ENCODE data around the gene TMEFF1.

Gene TMEFF1

DNA sequence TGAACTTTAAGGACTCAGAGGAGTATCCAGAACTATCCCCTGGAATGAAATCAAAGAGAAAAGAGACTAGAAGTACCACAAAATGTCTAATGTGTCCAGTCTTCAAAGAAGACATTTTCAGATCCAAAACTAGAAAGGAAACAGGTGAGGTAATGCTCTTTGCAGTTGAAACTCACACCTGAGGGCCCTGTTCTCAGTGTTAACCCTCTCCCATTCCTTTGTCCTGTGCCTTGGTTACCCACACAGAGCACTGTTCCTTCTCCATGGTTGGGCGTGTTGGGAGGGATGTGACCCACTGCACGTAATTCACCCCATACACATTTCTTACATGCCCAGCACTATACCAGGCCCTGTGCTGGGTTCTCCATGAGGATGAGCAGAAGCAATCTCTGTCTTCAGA, 24.7 kb upstream of the TMEFF1 start:
- DNase-seq: no peak

DNA sequence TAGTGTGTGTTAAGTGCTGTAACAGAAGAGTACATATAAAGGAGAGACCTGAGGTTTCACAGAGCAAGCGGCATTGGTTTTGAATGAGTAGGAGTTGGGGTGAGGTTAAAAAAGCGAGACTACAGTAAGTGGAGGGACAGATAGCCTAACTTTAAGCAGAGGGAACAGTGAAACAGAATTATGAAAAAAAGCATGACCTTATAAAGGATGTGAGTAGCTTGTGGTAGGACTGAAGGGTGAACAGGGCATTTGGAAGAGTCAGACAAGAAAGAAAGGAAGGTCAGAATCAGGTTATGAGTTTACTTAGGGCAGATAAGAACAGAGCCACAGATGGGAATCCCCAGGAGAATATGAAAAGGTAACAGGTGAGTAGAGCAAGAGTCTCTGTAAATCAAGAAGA, 23.5 kb upstream of the TMEFF1 start:
- no peak for DNase-seq

DNA sequence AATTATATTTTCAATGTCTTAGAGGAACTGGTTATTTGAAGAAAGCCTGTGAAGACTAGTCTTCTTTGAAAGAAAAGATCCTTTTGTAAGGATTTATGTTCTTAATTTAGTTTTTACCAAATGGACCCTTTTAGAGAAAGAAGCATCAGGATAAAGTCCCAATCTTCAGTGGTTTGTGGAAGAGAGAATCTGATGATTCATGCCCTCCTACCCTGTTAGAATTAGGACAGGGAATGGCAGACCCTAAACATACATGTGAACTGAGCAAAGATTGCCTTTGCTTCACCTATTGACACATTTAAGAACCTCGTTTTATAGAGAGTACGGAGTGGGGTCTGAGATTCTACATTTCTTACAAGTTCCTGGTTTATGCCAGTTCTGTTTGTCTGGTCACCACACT, 20.1 kb upstream of the TMEFF1 start:
- no peak for DNase-seq

DNA sequence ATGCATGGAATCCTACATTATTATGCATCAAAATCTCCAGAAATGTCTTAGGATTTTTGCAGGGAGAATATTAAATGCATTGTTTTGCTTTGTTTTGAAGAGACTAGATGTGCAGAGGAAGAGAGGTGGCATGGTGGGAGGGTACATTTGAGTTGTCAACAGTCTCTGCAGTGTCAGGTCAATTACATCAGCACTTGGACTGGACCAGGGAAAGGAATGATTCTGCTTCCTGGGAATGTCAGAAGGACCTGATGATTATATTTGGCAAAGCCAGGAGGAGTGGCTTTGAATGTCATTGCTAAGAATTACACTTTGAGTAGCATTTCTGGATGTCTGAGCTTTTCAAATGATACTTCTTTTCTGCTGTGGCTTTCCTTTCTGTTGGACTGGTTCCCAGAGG, 17.5 kb upstream of the TMEFF1 start:
- no peak for DNase-seq

DNA sequence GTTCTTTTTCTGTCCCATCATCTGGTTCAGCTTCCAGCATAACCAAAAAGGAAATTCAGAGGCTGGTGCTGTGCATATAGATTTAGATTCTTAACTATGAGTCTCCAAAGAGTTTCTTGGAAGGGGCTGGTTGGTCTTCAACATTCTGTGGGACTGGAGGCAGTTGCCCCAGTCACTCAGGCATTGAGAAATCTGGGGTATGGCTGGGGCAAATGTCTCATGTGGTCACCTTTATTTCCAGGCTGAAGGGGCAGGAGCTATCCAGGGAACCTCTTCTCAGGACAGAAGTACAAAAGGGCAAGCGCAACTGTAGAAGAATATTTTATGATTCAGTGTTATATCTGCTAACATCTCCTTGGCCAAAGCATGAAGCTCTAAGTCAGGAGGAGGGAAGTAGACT, 15.4 kb upstream of the TMEFF1 start:
- DNase-seq: no peak

DNA sequence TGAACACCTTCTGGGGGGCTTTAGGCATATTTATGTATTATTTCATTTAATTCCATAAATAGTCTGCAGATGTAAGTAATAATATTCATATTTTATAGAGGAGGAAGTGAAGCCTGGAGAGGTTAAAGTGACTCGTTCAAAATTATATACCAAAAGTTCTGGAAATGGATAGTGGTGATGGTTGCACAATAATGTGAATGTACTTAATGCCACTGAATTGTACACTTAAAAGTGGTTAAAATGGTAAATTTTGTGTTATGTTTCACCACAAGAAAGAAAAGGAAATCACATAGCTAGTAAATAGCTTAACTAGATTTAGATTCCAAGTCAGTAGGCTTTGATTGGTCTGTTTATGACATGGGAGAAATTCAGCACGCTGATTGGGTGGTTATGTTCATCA, 13.0 kb upstream of the TMEFF1 start:
- DNase-seq: no peak

GRCh38 chr9:100465274-100465673, 7.7 kb upstream of the TMEFF1 start:
- DNase-seq: no peak

- no peak for DNase-seq
These were observed 7.2 kb upstream of the TMEFF1 start for GRCh38 chr9:100465761-100466160.

GRCh38 chr9:100466171-100466828, 6.6 kb upstream of the TMEFF1 start:
- DNase-seq: no peak

DNA sequence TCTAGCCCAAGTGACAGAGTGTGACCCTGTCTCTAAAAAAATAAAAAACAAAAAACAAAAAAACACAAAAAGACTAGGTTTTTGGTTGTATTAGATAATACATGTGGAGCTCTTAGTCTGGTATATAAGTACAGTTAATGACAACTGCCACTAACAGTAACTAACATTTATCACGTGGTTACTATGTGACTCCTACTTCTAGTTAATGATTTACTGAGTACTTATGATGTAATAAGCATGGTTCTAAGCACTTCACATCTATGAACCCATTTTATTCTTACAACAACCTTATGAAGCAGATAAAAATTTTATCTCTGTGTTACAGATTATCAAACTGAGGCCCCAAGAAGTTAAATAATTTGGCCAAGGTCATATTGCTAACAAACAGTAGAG, 6.1 kb upstream of the TMEFF1 start:
- DNase-seq: no peak

GRCh38 chr9:100468041-100468440, 4.9 kb upstream of the TMEFF1 start:
- no peak for DNase-seq

DNA sequence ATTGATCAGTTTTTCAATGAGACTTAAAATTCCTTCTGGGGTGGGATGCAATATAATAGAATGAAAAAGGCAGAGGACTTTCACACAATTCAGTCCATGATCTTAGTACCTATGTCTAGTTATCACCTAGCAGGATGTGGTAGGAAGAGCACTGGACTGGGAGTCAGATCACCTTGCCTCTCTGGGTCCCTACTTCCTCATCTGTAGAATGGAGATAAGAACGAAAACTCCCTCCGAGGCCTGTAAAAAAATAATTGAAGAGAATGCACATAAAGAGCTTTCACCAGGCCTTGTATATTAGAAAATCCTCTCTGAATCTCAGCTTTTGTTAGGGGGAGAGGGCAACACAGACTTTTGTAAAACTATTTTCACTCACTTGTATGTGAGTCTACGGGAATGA, 681 bp upstream of the TMEFF1 start:
- no peak for DNase-seq

DNA sequence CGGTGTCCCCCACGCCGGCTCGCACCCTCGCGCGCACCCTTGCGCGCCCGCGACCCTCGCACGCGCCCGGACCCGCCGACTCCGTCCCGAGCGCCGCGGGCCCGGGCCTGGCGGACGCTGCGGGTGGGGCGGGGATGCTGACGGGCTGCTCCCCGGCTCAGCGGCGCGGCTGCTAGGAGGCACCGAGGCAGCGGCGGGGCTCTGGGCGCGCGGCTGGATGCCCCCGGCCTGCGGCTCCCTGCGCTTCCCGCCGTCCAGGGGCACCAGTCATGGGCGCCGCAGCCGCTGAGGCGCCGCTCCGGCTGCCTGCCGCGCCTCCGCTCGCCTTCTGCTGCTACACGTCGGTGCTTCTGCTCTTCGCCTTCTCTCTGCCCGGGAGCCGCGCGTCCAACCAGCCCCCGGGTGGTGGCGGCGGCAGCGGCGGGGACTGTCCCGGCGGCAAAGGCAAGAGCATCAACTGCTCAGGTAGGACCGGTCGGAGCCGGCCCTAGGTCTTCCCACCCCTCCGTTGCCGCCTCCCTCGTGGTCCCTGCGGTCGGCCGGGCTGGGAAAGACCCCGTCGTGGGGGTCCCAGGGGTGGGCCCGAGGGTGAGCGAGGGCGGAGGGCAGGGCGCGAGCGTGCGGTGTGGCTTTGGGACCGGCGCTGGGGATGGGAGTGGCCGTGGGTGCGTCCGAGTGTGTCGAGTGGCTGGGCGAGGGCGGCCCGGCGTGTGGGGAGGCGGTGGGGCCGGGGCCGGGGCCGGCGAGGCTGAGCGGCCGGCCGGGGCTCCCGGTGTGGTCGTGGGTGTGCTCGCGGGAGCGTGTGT, 530 bp downstream of the TMEFF1 start:
- DNase-seq: no peak

- DNase-seq: no peak
These were observed 1.4 kb downstream of the TMEFF1 start for GRCh38 chr9:100474082-100474923.

DNA sequence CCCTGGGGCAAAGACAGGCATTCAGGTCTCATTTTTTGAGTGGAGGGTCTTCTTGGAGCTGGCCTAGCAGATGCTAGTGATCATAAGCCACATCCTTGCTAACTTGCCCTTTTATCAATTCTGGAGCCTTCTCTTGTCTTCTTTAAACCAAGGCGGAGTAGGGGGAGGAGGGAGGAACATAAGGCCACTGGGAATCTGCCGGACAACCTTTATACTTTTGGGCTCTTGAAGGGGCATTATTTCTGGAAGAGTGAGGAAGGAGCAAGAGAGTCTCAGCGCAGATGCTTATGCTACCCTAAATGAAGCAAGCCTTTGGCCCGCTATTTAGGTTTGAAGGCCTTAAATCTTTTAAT, 2.0 kb downstream of the TMEFF1 start:
- no peak for DNase-seq

DNA sequence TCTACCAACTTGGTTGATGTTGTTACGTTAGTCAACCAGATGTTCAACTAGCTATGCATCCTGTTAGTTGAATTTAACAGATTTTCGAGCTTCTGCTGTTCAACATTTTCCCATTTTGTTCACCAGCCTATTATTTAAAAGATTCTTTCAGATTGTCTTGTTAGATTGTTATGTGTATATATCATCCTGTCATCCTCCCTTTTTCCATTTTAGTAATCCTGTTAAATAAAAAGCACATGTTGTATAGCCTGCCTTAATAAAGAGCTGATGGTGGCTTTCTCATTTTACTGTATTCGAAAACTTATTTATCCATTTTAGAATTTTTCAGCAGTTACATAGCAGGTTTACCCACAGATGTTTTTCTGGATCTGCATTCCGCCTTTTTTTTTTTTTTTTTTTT, 4.3 kb downstream of the TMEFF1 start:
- DNase-seq: no peak

DNA sequence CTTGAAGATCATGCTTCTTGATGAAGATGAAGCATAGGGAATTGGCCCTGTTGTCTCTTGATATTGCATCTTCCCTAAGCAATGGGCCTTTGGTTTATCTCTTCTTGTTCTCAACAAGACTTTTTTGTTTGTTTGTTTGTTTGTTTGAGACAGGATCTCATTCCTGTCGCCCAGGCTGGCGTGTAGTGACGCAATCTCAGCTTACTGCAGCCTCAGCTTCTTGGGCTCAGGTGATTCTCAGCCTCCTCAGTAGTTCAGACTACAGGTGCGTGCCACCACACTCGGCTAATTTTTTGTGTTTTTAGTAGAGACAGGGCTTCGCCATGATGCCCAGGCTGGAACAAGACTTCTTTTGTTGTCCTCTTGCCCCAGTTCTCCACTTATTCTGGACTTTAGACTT, 5.2 kb downstream of the TMEFF1 start:
- no peak for DNase-seq

- DNase-seq: no peak
These were observed 6.9 kb downstream of the TMEFF1 start for GRCh38 chr9:100479820-100480219.

- DNase-seq: no peak
These were observed 12.2 kb downstream of the TMEFF1 start for GRCh38 chr9:100485196-100485595.

- no peak for DNase-seq
These were observed 13.7 kb downstream of the TMEFF1 start for GRCh38 chr9:100486479-100487176.

DNA sequence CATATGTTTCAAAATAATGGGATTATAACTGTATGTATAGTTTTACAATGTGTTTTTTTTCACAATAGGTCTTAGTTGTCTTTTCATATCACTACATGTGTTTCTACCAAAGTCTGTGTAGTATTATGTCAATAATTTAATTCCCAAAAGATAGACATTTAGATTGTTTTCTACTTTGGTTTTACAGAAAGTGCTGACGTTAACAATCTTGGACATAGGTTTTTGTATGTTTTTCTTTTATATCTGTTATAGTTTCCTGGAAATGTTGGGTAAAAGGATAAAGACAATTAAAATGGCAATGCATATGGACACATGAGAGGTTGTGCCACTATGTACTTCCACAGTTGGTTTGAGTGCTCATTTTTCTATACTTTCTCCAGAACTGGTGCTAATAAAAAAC, 15.2 kb downstream of the TMEFF1 start:
- DNase-seq: no peak

DNA sequence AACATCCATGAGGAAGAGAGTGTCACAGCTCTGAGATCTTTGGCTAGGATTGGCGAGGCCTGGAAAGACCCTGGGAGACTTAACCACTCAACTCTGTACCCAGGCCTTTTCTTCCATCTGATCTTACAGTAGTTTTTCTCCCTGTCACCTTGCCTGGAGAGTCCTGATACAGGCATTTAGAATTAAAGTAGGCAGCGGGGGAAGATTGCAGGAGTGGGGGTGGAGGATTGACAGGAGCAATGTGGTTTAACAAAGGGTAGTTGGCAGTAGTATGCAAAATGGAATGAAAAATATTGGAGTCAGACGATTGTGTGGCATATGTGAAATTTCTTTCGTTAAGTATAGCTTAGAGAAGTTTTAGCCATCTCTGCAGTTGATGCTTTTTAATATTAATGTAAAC, 16.9 kb downstream of the TMEFF1 start:
- DNase-seq: no peak

DNA sequence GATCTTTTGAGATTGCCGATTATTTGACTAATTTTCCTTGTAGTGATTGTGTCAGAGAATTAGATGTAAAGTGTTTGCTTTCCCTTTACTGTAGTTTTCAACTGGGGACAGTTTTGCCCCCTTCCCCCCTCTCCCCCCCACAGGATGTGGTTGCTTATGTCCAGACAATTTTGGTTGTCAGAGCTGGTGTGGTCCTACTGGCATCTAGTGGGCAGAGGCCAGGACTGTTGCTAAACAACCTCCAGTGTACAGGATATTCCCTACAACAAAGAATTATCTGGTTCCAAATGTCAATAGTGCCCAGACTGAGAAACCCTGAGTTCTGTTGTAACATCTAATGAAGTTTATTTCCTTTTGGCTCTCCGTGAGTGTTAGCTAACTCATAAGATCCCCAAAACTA, 20.0 kb downstream of the TMEFF1 start:
- DNase-seq: no peak

All from NCI-H524 treated with DMSO at 0.1 percent for 48 hours (cell line).